ENCODE measurements around the gene EPS15. TPM values are rescaled to one million over a fixed set of nuclear protein-coding genes. Genes with fewer than 3 reads are reported as not detected.
A peak's percentile ranks its signal among the peaks of the same experiment; 100 is the strongest.

Gene EPS15
- total and polyA plus RNA-seq, 10 of the 15 experiments (the other 5 are each of a cell fraction or from before 2014, with no cell fraction given) = 24.7 to 87.8 (median 56.3) TPM

- intact Hi-C loops (cut with micrococcal nuclease; ENCODE audit: unreplicated experiment) = no loop called here
- H3K36me3 ChIP-seq (ENCODE audit: control insufficient read depth in 2 of 2, insufficient read depth in 2 of 2, low read length in 1 of 2) = peaks cover 0 to 3% of the 10 kb centered on the region in 2 experiments; a peak in 1 of 4 replicates
- H3K79me2 ChIP-seq (ENCODE audit: control insufficient read depth, insufficient read depth, low read length) = peaks cover 33% of the 10 kb centered on the region
- no peaks in the 10 kb centered on the region for H3K27me3 ChIP-seq (replicated peaks in 1 of 2; ENCODE audit: control insufficient read depth in 2 of 2, insufficient read depth in 2 of 2, low read length in 1 of 2)
- H3K4me2 ChIP-seq (ENCODE audit: control insufficient read depth, insufficient read depth) = no peak overlapping the region; the same call in 1 of the 2 replicates
- H3K9me3 ChIP-seq (replicated peaks; ENCODE audit: control insufficient read depth, insufficient read depth, low read length) = no peaks in the 10 kb centered on the region
- WGBS (ENCODE audit: insufficient coverage, insufficient replicate concordance, low lambda C conversion rate, missing lambda C conversion rate) = 16% methylated on average over 3 of the region's 3 CpGs
- CTCF ChIA-PET = interaction anchor here (1.4 to 1.5 kb wide), 2 partner anchors 13 to 15 kb away, joined by 4 to 7 read pairs; no protein-coding TSS in a partner anchor
- no peak for ATAC-seq
- no peak for DNase-seq (ENCODE audit: low read depth, low spot score)
- RAD21 ChIA-PET (ENCODE audit: unreplicated experiment) = interaction anchor here (3.4 to 6.0 kb wide), 2 partner anchors 14 to 17 kb away, joined by 14 to 111 read pairs; no protein-coding TSS in a partner anchor
- POLR2A ChIA-PET = interaction anchor here (1.0 kb wide), 2 partner anchors 12 to 16 kb away, joined by 3 to 5 read pairs; no protein-coding TSS in a partner anchor
- no peak for FAIRE-seq
- BruUV-seq (replicated peaks) = no TSS peak
- no peaks in the 10 kb centered on the region for H4K20me1 ChIP-seq (ENCODE audit: control insufficient read depth, insufficient read depth)
- in situ Hi-C loops (cut with MboI) = no loop called here
- no peak overlapping the region for H3K27ac ChIP-seq (ENCODE audit: control insufficient read depth, insufficient read depth)
- H3K9ac ChIP-seq (ENCODE audit: control insufficient read depth, insufficient read depth, low read length) = no peak overlapping the region
- H2AFZ ChIP-seq (ENCODE audit: control insufficient read depth, low read depth, low read length) = peak overlapping the region; percentile 45
- TF ChIP-seq ATF7 (IDR thresholded peaks at IDR 0.05; ENCODE audit: low read depth) = peak; percentile 77
- TF ChIP-seq PAX8 (IDR thresholded peaks at IDR 0.05) = no peak
- TF ChIP-seq ATF2 (IDR thresholded peaks at IDR 0.05; ENCODE audit: low read length) = 0 out of 2 replicates have a peak, but pooled peaks have one; percentile 34
- TF ChIP-seq EZH2 (IDR thresholded peaks at IDR 0.05; ENCODE audit: borderline replicate concordance, control insufficient read depth, low read depth, low read length) = no peak
- no peak for TF ChIP-seq POLR2AphosphoS2 (IDR thresholded peaks at IDR 0.05; ENCODE audit: low read depth, low read length)
- TF ChIP-seq RUNX3 (IDR thresholded peaks at IDR 0.05; ENCODE audit: low read length) = peak; percentile 62; the same call in 1 of the 2 replicates
- TF ChIP-seq MTA2 (IDR thresholded peaks at IDR 0.05; ENCODE audit: low read depth) = no peak
- peak; percentile 88 for TF ChIP-seq CREB1 (IDR thresholded peaks at IDR 0.05; ENCODE audit: low read depth)
- 0 out of 2 replicates have a peak, but pooled peaks have one; percentile 55 for TF ChIP-seq NR2F1 (conservative IDR thresholded peaks at IDR 0.05)
- 0 out of 2 replicates have a peak, but pooled peaks have one; percentile 25 for TF ChIP-seq GABPA (IDR thresholded peaks at IDR 0.05; ENCODE audit: low read depth)
- TF ChIP-seq CREM (IDR thresholded peaks at IDR 0.05; ENCODE audit: low read depth) = peak; percentile 64
- peak; percentile 40; the same call in 1 of the 2 replicates for TF ChIP-seq NFIC (IDR thresholded peaks at IDR 0.05; ENCODE audit: low read depth, low read length)
- 0 out of 2 replicates have a peak, but pooled peaks have one; percentile 23 for TF ChIP-seq PML (IDR thresholded peaks at IDR 0.05; ENCODE audit: low read length)
- TF ChIP-seq BCL11A (IDR thresholded peaks at IDR 0.05; ENCODE audit: low read depth, low read length) = no peak
- TF ChIP-seq PKNOX1 (IDR thresholded peaks at IDR 0.05) = no peak
- no peak for TF ChIP-seq NFYB (IDR thresholded peaks at IDR 0.05; ENCODE audit: insufficient read depth, low read depth, low read length)
- TF ChIP-seq TBL1XR1 (IDR thresholded peaks at IDR 0.05; ENCODE audit: low read depth, low read length) = no peak
- no peak overlapping the region for H3K4me3 ChIP-seq
- peaks cover 11% of the 10 kb centered on the region for H3K4me1 ChIP-seq (ENCODE audit: control insufficient read depth, insufficient read depth, low read length)
- SMC1A ChIA-PET (ENCODE audit: uncharacterized antibody, unreplicated experiment) = interaction anchor here (1.0 to 7.2 kb wide), 8 partner anchors 9 to 111 kb away, joined by 3 to 147 read pairs (median 6); no protein-coding TSS in a partner anchor
These were observed 1.7 kb upstream of the EPS15 start for GRCh38 chr1:51520700-51521248.
